ENCODE measurements around the gene SH3PXD2B. TPM values are rescaled to one million over a fixed set of nuclear protein-coding genes. Genes with fewer than 3 reads are reported as not detected.

Gene SH3PXD2B
- polyA plus RNA-seq, 6 donors from 2014 or later: not detected

DNA sequence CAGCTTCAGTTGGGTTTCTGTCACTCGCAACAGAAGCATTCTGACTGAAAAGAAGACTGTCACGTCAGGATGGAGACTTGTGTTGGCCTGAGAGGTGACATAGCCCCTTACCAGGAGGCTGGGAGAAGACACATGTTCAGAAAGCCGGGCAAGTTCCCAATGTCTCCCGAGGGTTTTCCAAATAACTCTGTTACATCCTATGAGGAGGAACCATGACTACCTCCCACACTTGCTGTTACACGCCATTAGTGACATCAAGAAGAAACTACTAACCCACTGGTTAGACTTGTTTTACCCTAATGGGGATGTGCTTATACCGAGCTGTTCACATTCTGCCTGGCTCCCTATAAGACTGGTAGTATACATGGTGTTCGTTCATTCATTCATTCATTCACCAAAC lies 33.3 kb downstream of the SH3PXD2B start:
- no peak overlapping the region for H3K27ac Mint-ChIP-seq

DNA sequence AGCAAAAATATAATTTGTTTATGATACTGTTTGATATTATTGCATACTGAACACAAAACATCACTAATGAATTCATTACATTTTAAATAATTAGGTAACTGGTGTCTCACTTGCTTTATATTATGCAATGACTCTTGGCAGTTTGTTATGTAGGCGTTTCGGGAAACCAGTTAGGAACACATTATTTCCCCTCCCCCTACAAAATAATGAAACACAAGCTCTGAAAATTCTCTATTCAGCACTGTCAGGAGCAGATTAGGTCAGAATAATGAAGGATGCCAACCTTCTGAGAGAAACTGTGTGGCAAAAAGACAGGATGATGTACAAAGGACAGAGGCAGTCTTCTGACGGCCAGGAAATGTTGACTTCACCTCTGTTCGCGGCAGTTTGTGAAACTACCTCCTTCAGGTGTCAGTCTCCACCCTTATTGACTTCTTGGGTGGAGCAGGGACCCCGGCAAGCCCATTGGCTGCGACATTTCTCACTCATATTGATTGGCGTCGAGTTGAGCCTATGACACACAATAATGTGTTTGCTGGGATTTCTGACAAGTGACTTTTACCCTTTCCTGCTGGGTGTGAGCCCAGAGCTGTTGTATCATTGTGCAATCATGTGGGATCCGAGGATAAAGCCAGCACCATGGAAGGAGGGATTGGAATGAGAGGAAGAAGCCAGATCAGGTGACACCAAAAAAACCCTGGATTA lies 33.9 kb downstream of the SH3PXD2B start:
- Mint-ChIP-seq H3K9me3 (peaks cover 0 to 3% (median 0%) of the 10 kb centered on the region in 7 donors), H3K27ac (peak overlapping the region in 3 of 6 donors; percentile 60 to 68 (median 67)), H3K4me3 (no peak overlapping the region), H3K36me3 (no peaks in the 10 kb centered on the region), H3K27me3 (peaks cover 0 to 20% (median 9%) of the 10 kb centered on the region in 3 donors), H3K4me1 (no peaks in the 10 kb centered on the region)
- ATAC-seq (ENCODE audit: low read depth in 2 of 2) (no peak), DNase-seq (no peak)

More for the DNA sequence above, 33.3 kb downstream of the SH3PXD2B start:
- Mint-ChIP-seq H3K36me3 (no peaks in the 10 kb centered on the region), H3K4me3 (no peak overlapping the region), H3K4me1 (no peaks in the 10 kb centered on the region), H3K27me3 (peaks cover under 1 to 24% (median 9%) of the 10 kb centered on the region in 3 donors), H3K9me3 (peaks cover 0 to 3% (median 0%) of the 10 kb centered on the region in 7 donors)
- DNase-seq (no peak), ATAC-seq (ENCODE audit: low read depth in 2 of 2) (no peak)

DNA sequence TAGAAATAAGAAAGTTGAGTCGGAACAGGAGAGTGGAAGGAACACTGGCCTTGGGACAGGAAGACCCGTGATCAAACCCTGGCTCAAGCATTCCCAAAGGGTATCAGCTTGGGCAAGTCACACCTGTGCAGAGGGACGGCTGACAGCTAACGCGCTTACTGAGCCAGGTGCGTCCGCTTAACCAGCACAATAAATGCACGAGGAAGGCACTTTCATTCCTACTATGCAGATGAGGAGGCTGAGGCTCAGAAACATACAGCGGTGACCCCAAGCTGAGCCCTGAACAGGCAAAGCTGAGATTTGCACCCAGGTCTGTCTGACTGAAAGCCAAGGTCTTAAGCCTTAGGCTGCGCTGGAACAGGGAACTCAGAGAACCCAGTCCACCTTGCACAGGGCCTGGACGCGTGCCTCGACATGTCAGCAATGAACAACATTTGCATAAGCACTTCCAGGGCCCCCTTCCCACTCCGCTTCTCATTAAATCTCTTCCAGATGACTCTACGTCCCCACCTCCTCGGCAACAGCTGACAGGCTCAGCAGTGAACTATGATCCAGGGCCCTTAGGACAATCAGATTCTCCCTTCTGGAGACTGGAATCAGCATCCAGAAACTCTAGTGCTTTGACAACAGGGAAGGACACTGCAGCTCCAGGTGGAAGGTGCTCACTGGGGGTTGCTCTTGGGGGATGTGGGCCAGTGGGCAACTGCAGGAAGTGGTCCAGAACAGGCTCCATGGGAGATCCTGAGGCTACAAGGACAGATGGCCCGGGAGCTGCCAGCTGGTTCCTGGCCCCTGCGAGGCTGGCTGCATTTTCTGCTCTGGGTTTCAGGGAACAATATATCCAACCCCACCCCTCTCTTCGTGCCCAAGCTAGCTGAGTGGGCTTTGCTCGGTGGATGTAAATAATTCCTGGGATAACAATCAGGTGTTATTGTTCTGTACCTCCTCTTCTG lies 35.2 kb downstream of the SH3PXD2B start:
- no peak overlapping the region for H3K4me3 Mint-ChIP-seq

DNA sequence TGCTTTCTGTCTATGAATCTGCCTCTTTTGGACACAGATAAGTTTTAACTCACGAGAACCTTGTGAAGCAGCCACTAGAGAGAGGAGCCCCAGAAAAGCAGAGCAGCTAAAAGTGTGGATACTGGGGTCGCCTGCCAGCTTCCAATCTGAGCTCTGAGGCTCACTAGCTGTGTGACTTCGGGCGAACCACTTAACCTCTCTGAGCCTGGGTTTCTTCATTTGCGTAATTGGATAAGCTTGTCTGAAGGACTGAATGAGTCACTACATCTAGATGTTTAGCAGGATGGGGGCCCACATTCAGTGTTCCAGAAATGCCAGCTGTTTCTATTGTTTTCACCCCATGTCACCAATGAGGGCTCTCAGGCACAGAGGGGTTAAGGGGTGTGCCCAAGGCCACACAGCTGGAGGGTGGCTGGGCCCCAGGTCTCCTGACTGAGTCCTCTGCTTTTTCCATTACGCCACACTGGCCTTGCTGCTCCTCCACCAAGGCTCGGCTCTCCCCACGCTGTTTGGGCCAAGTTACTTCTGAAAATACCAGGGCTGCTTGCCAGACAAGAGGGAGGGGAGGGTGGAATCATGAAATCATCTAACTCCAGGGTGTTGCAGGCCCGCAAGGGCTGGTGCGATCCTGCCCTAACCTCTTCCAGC lies 36.2 kb downstream of the SH3PXD2B start:
- DNase-seq: no peak
- peak overlapping the region in 1 of 8 donors; percentile 15 for H3K4me3 Mint-ChIP-seq
- H3K27me3 Mint-ChIP-seq: peaks cover 8 to 14% (median 9%) of the 10 kb centered on the region in 3 donors
- H3K27ac Mint-ChIP-seq: peak overlapping the region in 1 of 6 donors; percentile 80
- no peak for ATAC-seq (ENCODE audit: low read depth in 2 of 2)
- H3K9me3 Mint-ChIP-seq: peaks cover 0 to 2% (median 0%) of the 10 kb centered on the region in 7 donors
- H3K36me3 Mint-ChIP-seq: no peaks in the 10 kb centered on the region
- H3K4me1 Mint-ChIP-seq: no peaks in the 10 kb centered on the region

More for the DNA sequence above, 35.2 kb downstream of the SH3PXD2B start:
- H3K36me3 Mint-ChIP-seq: no peaks in the 10 kb centered on the region
- H3K9me3 Mint-ChIP-seq: peaks cover 0 to 3% (median 0%) of the 10 kb centered on the region in 7 donors
- ATAC-seq (ENCODE audit: low read depth in 2 of 2) (no peak), DNase-seq (no peak)
- peaks cover 0 to 12% (median 9%) of the 10 kb centered on the region in 3 donors for H3K27me3 Mint-ChIP-seq
- H3K4me1 Mint-ChIP-seq: no peaks in the 10 kb centered on the region
- H3K27ac Mint-ChIP-seq: peak overlapping the region in 1 of 6 donors; percentile 83

DNA sequence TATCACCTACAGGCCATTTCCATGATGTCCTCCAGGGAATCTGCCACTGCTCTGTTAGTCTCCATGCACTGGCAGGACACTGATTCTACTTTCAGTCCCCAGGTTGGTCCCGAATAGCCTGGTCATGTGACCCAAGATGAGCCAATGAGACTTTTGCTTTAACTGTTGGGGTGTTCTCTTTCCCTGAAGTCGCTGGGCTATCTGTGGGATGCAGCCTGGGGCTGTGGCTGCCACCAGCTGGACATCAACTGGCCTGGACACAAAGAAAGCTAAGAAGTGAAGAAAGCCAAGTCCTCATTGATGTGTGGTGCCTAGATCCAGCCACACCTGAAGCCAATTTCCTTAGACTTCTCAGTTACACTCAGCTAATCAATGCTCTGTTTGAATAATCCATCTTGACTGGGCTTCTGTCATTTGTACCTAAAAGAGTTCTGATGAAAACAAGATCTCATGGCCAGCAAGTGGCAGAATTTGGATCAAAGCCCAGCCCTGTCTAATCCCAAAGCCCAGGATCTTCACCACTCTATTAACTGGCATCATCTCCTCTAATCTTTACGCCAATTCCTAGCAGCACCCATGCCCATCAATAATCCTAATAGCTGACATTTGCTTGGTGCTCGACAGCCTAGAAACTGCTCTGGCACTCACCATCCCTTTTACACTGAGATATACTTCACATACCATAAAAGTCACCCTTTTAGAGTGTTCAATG lies 37.0 kb downstream of the SH3PXD2B start:
- no peak overlapping the region for H3K27ac Mint-ChIP-seq
- ATAC-seq (ENCODE audit: low read depth in 2 of 2) (no peak), DNase-seq (no peak)
- H3K27me3 Mint-ChIP-seq: peaks cover 8 to 22% (median 9%) of the 10 kb centered on the region in 3 donors
- H3K36me3 Mint-ChIP-seq: no peaks in the 10 kb centered on the region
- peaks cover 0 to 1% (median 0%) of the 10 kb centered on the region in 7 donors for H3K9me3 Mint-ChIP-seq
- H3K4me3 Mint-ChIP-seq: no peak overlapping the region
- no peaks in the 10 kb centered on the region for H3K4me1 Mint-ChIP-seq

DNA sequence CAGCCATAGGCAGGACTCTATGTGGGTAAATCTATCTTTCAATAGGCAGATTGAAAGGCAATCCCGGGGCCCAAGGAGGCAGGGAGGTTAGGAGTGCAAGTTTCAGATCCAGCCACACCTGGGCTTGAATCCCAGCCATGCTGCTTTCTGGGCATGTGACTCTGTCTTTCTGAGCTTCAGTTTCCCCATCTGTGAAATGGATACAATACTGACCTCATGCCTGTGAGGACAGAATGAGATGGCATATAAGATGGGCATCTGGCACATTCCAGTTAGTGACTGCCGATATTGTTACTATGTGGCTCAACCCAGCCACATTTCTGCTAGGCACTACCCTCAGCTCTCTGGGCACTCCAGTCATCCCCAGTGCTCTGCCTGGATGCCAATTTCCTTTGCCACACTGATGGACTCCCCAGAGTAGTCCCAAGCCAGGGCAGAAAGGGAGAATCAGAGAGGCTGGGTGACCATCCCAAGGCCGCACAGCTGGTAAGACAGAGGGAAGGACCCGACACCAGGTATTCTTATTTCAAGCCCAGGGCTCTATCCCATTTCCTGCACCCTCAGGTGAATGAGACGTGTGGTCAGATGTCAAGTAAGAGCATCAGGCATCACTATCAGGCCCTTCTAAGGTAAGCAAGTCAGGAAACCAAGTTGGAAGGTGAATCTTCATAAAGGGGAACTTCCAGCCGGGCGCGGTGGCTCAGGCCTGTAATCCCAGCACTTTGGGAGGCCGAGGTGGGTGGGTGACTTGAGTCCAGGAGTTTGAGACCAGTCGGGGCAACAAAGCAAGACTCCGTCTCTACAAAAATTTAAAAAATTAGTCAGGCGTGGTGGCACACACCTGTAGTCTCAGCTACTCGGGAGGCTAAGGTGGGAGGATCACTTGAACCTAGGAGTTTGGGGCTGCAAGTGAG lies 38.7 kb downstream of the SH3PXD2B start:
- Mint-ChIP-seq H3K27me3 (peaks cover 8 to 23% (median 9%) of the 10 kb centered on the region in 3 donors), H3K4me1 (no peaks in the 10 kb centered on the region), H3K36me3 (no peaks in the 10 kb centered on the region), H3K27ac (no peak overlapping the region), H3K9me3 (peaks cover 0 to 1% (median 0%) of the 10 kb centered on the region in 7 donors), H3K4me3 (no peak overlapping the region)
- no peak for DNase-seq
- no peak for ATAC-seq (ENCODE audit: low read depth in 2 of 2)

DNA sequence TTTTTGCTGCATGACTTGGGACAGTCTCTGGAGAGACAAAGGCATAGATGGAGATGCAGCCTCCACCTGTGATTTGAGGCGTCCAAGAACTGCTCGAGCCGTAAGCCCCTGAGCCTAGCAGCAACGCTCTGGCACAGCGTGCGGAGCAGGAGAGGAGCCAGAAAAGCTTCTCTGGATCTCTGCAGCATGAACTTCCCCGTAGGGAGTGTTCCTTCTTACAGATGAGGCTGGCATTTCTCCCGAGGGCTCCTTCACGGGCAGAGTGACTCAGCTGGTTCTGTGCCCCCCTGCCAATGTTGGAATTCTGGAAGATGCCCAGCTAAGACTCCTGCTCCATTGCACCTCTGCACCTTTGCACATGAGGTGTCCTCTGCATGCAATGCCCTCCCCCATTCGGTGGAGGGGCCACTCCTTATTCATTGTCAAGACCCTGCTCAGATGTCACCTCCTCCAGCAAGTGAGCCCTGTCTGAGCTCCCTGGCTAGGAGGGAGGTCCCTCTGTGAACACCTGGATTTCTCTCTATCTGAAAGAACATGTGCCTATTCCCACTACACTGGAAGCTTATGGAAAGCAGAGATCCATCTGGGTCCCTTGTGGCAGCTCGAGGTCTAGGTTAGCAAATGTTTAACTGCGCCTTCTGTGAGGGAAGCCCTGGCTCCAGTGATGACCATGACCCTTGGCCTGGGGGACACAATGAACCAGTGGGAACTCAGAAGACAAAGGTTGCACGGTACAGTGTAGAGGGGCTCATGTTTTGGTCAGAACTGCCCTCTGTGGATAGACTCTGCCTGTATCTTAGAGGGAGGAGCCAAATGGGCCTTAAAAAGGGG lies 39.6 kb downstream of the SH3PXD2B start:
- no peak for ATAC-seq (ENCODE audit: low read depth in 2 of 2)
- Mint-ChIP-seq H3K27me3 (peaks cover 8 to 23% (median 9%) of the 10 kb centered on the region in 3 donors), H3K36me3 (no peaks in the 10 kb centered on the region), H3K27ac (no peak overlapping the region), H3K4me3 (no peak overlapping the region), H3K9me3 (peaks cover 0 to 6% (median 1%) of the 10 kb centered on the region in 7 donors), H3K4me1 (no peaks in the 10 kb centered on the region)
- no peak for DNase-seq

DNA sequence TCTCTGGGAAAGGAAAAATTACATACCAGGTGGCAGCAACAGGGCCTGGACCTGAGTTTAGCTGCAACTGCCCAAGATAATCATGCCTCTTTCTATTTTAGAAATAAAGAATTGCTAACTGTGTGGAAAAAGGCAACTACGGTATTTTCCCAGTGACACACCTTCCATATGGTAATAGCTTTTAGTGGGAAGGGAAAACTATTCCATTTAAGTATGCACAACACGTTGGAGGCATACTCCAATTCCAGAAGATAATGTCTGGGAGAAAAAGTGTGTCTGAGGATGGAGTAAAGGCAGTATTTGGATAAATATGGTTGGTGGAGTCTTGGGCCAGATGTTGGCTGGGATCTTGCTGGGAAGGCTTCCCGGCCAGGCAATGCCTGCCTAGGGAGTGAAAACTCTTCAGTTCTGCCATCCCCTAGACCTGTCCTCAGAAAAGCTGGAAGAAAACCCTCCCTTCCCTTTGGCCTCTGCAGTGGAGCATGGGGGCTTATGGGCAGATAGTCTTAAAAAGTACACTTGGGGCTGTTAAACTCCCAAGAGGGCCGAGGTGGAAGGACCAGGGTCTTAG lies 40.6 kb downstream of the SH3PXD2B start:
- DNase-seq (no peak), ATAC-seq (ENCODE audit: low read depth in 2 of 2) (no peak)
- H3K27ac Mint-ChIP-seq: peak overlapping the region in 1 of 6 donors; percentile 39
- no peaks in the 10 kb centered on the region for H3K4me1 Mint-ChIP-seq
- peaks cover 8 to 23% (median 9%) of the 10 kb centered on the region in 3 donors for H3K27me3 Mint-ChIP-seq
- no peaks in the 10 kb centered on the region for H3K36me3 Mint-ChIP-seq
- H3K4me3 Mint-ChIP-seq: no peak overlapping the region
- peaks cover 0 to 11% (median 3%) of the 10 kb centered on the region in 7 donors for H3K9me3 Mint-ChIP-seq

DNA sequence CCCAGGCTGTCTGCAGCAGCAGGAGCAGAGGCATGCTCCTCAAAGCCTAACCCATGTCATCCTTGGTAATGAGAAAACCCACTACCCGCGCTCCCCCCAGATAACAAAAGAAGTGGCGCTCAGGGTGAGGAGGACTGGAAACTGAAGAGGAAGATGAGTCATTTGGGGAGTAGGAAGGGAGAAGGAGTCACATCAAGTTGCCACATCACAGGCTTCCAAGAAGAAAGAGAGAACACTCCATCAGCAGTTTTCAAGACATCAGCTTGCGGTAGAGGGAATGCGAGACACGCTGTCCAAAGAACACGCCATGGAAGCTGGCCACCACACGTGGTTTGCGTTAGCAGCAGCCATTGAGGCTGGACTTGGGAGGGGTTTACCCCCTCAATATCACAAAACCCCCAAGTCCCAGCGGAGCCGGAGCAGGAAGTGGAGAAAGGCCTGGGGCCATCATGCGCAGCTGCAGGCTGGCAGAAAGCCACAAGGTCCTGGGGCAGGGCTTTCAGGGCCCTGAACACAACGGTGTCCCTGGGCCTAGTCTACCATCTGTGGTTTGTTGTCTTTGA lies 41.5 kb downstream of the SH3PXD2B start:
- Mint-ChIP-seq H3K4me1 (no peaks in the 10 kb centered on the region), H3K36me3 (no peaks in the 10 kb centered on the region), H3K27ac (no peak overlapping the region), H3K4me3 (no peak overlapping the region), H3K27me3 (peaks cover 8 to 20% (median 8%) of the 10 kb centered on the region in 3 donors), H3K9me3 (peaks cover 0 to 11% (median 3%) of the 10 kb centered on the region in 7 donors)
- no peak for DNase-seq
- no peak for ATAC-seq (ENCODE audit: low read depth in 2 of 2)

DNA sequence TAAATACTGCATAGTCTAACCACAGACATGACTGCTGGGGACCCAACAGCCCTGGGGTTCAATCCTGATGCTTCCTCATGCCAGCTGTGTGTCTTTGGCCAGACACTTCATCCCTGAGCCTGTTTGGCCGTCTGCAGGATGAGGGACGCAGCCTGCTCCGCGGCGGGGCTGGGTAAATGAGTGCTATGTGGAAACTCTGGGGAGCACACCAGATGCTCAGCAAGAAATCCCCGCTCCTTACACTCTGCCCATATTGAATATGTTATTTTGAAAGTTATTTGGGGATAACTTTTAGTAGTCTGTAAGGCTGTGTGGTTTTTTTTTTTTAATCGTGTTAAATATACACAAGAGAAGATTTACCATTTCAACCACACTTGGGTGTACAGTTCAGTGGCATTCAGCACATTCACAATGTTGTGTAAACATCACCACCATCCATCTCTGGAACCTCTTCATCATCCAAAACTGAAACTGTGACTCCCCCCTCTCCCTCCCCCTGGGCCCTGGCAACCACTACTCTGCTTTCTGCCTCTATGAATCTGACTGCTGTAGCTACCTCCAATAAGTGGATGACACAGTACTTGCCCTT lies 42.7 kb downstream of the SH3PXD2B start:
- peak overlapping the region in 1 of 6 donors; percentile 61 for H3K27ac Mint-ChIP-seq
- H3K9me3 Mint-ChIP-seq: peaks cover 0 to 11% (median 2%) of the 10 kb centered on the region in 7 donors
- H3K27me3 Mint-ChIP-seq: peaks cover 6 to 15% (median 8%) of the 10 kb centered on the region in 3 donors
- no peak for ATAC-seq (ENCODE audit: low read depth in 2 of 2)
- no peak for DNase-seq
- no peaks in the 10 kb centered on the region for H3K4me1 Mint-ChIP-seq
- no peak overlapping the region for H3K4me3 Mint-ChIP-seq
- no peaks in the 10 kb centered on the region for H3K36me3 Mint-ChIP-seq

Data from naive B cell (primary cell).